Measurements from ENCODE around the gene NRN1. TPM values are rescaled to one million over a fixed set of nuclear protein-coding genes. Genes with fewer than 3 reads are reported as not detected.

NRN1 gene
- total and polyA plus RNA-seq, 2 donors (not counting 3 experiments of a cell fraction or from before 2014, with no cell fraction given) = 12.8 to 26.2 TPM

- Histone ChIP-seq H2AFZ (ENCODE audit: low read depth, low read length) (no peak overlapping the region), H3K4me2 (ENCODE audit: insufficient read depth, low read length) (no peak overlapping the region), H4K20me1 (replicated peaks; ENCODE audit: control insufficient read depth, extremely low read depth, insufficient read depth, low read length) (no peaks in the 10 kb centered on the region), H3K27me3 (ENCODE audit: control insufficient read depth in 2 of 2, insufficient read depth in 2 of 2, low read length in 2 of 2) (no peaks in the 10 kb centered on the region), H3K36me3 (ENCODE audit: control insufficient read depth in 2 of 2, extremely low read depth in 1 of 2, insufficient read depth in 2 of 2, low read length in 2 of 2) (no peaks in the 10 kb centered on the region), H3K9me3 (replicated peaks; ENCODE audit: control insufficient read depth, insufficient read depth, low read length) (no peaks in the 10 kb centered on the region), H3K79me2 (ENCODE audit: control insufficient read depth, insufficient read depth, low read length) (no peaks in the 10 kb centered on the region), H3K9ac (replicated peaks; ENCODE audit: extremely low read depth, insufficient read depth, low read length) (no peak overlapping the region), H3K27ac (ENCODE audit: insufficient read depth, low read depth, low read length) (no peak overlapping the region), H3K4me1 (ENCODE audit: control insufficient read depth, extremely low read depth, insufficient read depth, low read length) (no peaks in the 10 kb centered on the region), H3K9me1 (replicated peaks; ENCODE audit: control insufficient read depth, extremely low read depth, insufficient read depth, low read length) (no peaks in the 10 kb centered on the region), H3K4me3 (replicated peaks in 1 of 3; ENCODE audit: insufficient read depth in 1 of 3, low read depth in 1 of 3, low read length in 3 of 3) (no peak overlapping the region)
- TF ChIP-seq POLR2A (IDR thresholded peaks at IDR 0.05; ENCODE audit: low read depth, low read length) (no peak), GATA2 (IDR thresholded peaks at IDR 0.05; ENCODE audit: insufficient read depth, insufficient read length, low read depth, low read length) (no peak), FOS (IDR thresholded peaks at IDR 0.05; ENCODE audit: borderline replicate concordance, insufficient read depth, low read length) (no peak), CTCF (IDR thresholded peaks at IDR 0.05; ENCODE audit: extremely low read depth in 1 of 2, insufficient read depth in 1 of 2, low read depth in 1 of 2, low read length in 2 of 2) (no peak), EZH2 (IDR thresholded peaks at IDR 0.05; ENCODE audit: borderline replicate concordance, low read depth, low read length, severe bottlenecking) (no peak), MAX (IDR thresholded peaks at IDR 0.05; ENCODE audit: insufficient read depth, insufficient read length) (no peak), POLR2AphosphoS5 (IDR thresholded peaks at IDR 0.05; ENCODE audit: insufficient read depth, low read depth, low read length) (no peak), MYC (IDR thresholded peaks at IDR 0.05; ENCODE audit: low read depth, low read length) (no peak), JUN (IDR thresholded peaks at IDR 0.05; ENCODE audit: borderline replicate concordance, insufficient read depth, insufficient read length, low read depth) (no peak)
- FAIRE-seq (no peak), DNase-seq (ENCODE audit: low read depth, low spot score) (no peak)
- no TSS peak for BruUV-seq (replicated peaks)
- intact Hi-C loops (cut with micrococcal nuclease) (no loop called here), dilution Hi-C loops (cut with MboI; ENCODE audit: extremely low pct_ligation_motif_present, low sequenced_read_pairs) (no loop called here)
- POLR2A ChIA-PET = no interaction called here
- CTCF ChIA-PET = no interaction called here
Measured at GRCh38 chr6:5984150-5985089, 22.3 kb downstream of the NRN1 start.

Measured in endothelial cell of umbilical vein (primary cell).